ENCODE results near the gene SLC2A9. TPM values are rescaled to one million over a fixed set of nuclear protein-coding genes. Genes with fewer than 3 reads are reported as not detected.

SLC2A9 gene
- total RNA-seq, 4 donors from 2014 or later: 0.19 to 0.89 (median 0.62) TPM

- in situ Hi-C loops (cut with MboI; ENCODE audit: low sequenced_read_pairs in 4 of 4): no loop called here
- H3K4me3 ChIP-seq: no peak overlapping the region
- peaks cover 52 to 63% of the 10 kb centered on the region in 2 donors for H3K4me1 ChIP-seq
- no peaks in the 10 kb centered on the region for H3K9me3 ChIP-seq
- no peaks in the 10 kb centered on the region for H3K36me3 ChIP-seq
- TF ChIP-seq CTCF (IDR thresholded peaks at IDR 0.05 in 4 of 5, conservative IDR thresholded peaks at IDR 0.05 in 1 of 5) (no peak), POLR2A (IDR thresholded peaks at IDR 0.05) (no peak)
- intact Hi-C loops (cut with DNase I; ENCODE audit: low total_unique reads): no loop called here
- peak in 1 of 2 donors; percentile 53 for DNase-seq
- H3K27me3 ChIP-seq: no peaks in the 10 kb centered on the region
- peak overlapping the region; percentile 50 to 64 (median 59) for H3K27ac ChIP-seq
- peak; percentile 74 to 81 for ATAC-seq
Measured at GRCh38 chr4:10030972-10031667, 9.8 kb upstream of the SLC2A9 start.

- Histone ChIP-seq H3K27me3 (no peaks in the 10 kb centered on the region), H3K4me1 (peaks cover 52 to 61% of the 10 kb centered on the region in 2 donors), H3K4me3 (no peak overlapping the region), H3K27ac (peak overlapping the region; percentile 12 to 51 (median 24)), H3K36me3 (no peaks in the 10 kb centered on the region), H3K9me3 (no peaks in the 10 kb centered on the region)
- in situ Hi-C loops (cut with MboI; ENCODE audit: low sequenced_read_pairs in 4 of 4): no loop called here
- no peak for TF ChIP-seq POLR2A (IDR thresholded peaks at IDR 0.05)
- DNase-seq: no peak
- no peak for ATAC-seq
- intact Hi-C loops (cut with DNase I; ENCODE audit: low total_unique reads): no loop called here
Measured at GRCh38 chr4:10029403-10029802, 8.1 kb upstream of the SLC2A9 start.

GRCh38 chr4:10028910-10029309 lies 7.6 kb upstream of the SLC2A9 start:
- ATAC-seq: peak; percentile 73 to 78

GRCh38 chr4:10026485-10026884 lies 5.2 kb upstream of the SLC2A9 start:
- Histone ChIP-seq H3K4me3 (no peak overlapping the region), H3K4me1 (peaks cover 37 to 43% of the 10 kb centered on the region in 2 donors), H3K9me3 (no peaks in the 10 kb centered on the region), H3K27me3 (no peaks in the 10 kb centered on the region), H3K36me3 (no peaks in the 10 kb centered on the region), H3K27ac (no peak overlapping the region)
- intact Hi-C loops (cut with DNase I; ENCODE audit: low total_unique reads): no loop called here
- TF ChIP-seq CTCF (IDR thresholded peaks at IDR 0.05 in 4 of 5, conservative IDR thresholded peaks at IDR 0.05 in 1 of 5) (no peak), POLR2A (IDR thresholded peaks at IDR 0.05) (no peak)
- DNase-seq: no peak
- in situ Hi-C loops (cut with MboI; ENCODE audit: low sequenced_read_pairs in 4 of 4): no loop called here
- ATAC-seq: no peak

More at GRCh38 chr4:10028910-10029309, 7.6 kb upstream of the SLC2A9 start:
- peak in 1 of 2 donors; percentile 69 for DNase-seq
- no peaks in the 10 kb centered on the region for H3K9me3 ChIP-seq
- H3K27me3 ChIP-seq: no peaks in the 10 kb centered on the region
- H3K4me1 ChIP-seq: peaks cover 52 to 56% of the 10 kb centered on the region in 2 donors
- no peaks in the 10 kb centered on the region for H3K36me3 ChIP-seq
- in situ Hi-C loops (cut with MboI; ENCODE audit: low sequenced_read_pairs in 4 of 4): no loop called here
- peak overlapping the region; percentile 12 to 51 (median 36) for H3K27ac ChIP-seq
- intact Hi-C loops (cut with DNase I; ENCODE audit: low total_unique reads): no loop called here
- H3K4me3 ChIP-seq: no peak overlapping the region
- TF ChIP-seq CTCF (IDR thresholded peaks at IDR 0.05 in 4 of 5, conservative IDR thresholded peaks at IDR 0.05 in 1 of 5) (no peak), POLR2A (IDR thresholded peaks at IDR 0.05) (no peak)

GRCh38 chr4:10025230-10025806 lies 4.0 kb upstream of the SLC2A9 start:
- Histone ChIP-seq H3K4me1 (peaks cover 26 to 40% of the 10 kb centered on the region in 2 donors), H3K27me3 (no peaks in the 10 kb centered on the region)
- no peak for ATAC-seq

More at GRCh38 chr4:10025230-10025806, 4.0 kb upstream of the SLC2A9 start:
- intact Hi-C loops (cut with DNase I; ENCODE audit: low total_unique reads): no loop called here
- H3K4me3 ChIP-seq: no peak overlapping the region
- DNase-seq: no peak
- H3K27ac ChIP-seq: no peak overlapping the region
- no peaks in the 10 kb centered on the region for H3K36me3 ChIP-seq
- H3K9me3 ChIP-seq: no peaks in the 10 kb centered on the region
- TF ChIP-seq CTCF (IDR thresholded peaks at IDR 0.05 in 4 of 5, conservative IDR thresholded peaks at IDR 0.05 in 1 of 5): no peak
- no peak for TF ChIP-seq POLR2A (IDR thresholded peaks at IDR 0.05)
- in situ Hi-C loops (cut with MboI; ENCODE audit: low sequenced_read_pairs in 4 of 4): no loop called here

All from gastrocnemius medialis (tissue), 4 donors.